Skin of body (tissue), 2 donors: Measurements from ENCODE around the gene MUC4. TPM values are rescaled to one million over a fixed set of nuclear protein-coding genes. Genes with fewer than 3 reads are reported as not detected.

Experiments
- DNase-seq: peaks from one replicate; lab custom pipeline; 2025; lab: John Stamatoyannopoulos, UW
- total RNA-seq: library from RNA; depleted of rRNA; stranded (reverse); fragments of >200 nt; gene quantifications from one replicate; pipeline ENCODE4 v1.2.3, GENCODE V29; 2014

MUC4 gene, protein sequence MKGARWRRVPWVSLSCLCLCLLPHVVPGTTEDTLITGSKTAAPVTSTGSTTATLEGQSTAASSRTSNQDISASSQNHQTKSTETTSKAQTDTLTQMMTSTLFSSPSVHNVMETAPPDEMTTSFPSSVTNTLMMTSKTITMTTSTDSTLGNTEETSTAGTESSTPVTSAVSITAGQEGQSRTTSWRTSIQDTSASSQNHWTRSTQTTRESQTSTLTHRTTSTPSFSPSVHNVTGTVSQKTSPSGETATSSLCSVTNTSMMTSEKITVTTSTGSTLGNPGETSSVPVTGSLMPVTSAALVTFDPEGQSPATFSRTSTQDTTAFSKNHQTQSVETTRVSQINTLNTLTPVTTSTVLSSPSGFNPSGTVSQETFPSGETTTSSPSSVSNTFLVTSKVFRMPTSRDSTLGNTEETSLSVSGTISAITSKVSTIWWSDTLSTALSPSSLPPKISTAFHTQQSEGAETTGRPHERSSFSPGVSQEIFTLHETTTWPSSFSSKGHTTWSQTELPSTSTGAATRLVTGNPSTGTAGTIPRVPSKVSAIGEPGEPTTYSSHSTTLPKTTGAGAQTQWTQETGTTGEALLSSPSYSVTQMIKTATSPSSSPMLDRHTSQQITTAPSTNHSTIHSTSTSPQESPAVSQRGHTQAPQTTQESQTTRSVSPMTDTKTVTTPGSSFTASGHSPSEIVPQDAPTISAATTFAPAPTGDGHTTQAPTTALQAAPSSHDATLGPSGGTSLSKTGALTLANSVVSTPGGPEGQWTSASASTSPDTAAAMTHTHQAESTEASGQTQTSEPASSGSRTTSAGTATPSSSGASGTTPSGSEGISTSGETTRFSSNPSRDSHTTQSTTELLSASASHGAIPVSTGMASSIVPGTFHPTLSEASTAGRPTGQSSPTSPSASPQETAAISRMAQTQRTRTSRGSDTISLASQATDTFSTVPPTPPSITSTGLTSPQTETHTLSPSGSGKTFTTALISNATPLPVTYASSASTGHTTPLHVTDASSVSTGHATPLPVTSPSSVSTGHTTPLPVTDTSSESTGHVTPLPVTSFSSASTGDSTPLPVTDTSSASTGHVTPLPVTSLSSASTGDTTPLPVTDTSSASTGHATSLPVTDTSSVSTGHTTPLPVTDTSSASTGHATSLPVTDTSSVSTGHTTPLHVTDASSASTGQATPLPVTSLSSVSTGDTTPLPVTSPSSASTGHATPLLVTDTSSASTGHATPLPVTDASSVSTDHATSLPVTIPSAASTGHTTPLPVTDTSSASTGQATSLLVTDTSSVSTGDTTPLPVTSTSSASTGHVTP (N-terminal part only)
- total RNA-seq, result 0.30 TPM

DNA sequence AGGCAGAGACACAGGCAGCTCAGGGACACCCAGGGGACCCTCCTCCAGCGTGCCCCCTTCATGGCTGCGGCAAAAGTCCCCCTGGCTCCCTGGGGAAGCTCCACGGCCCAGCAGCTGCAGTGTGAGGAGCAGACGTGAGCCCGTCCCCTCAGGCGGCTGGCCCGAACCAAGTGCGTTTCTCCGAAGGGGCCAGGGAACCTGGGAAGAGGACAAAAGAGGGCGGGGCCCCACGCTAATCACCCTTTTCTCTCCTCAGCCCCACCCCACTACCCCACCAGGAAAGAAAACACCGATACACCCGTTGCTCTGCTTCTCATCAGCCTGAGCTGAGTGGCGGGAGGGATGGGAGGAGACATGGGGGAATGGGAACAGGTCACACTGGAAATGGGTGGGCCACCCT lies at the start of gene MUC4:
TSS of gene MUC4 (minus strand) at position 174 of the 400 bp plus-strand sequence. CDS start at position 62, 112 bp downstream.
- no peak for DNase-seq

GRCh38 chr3:195860456-195860855 lies 48.7 kb upstream of the MUC4 start:
- DNase-seq, result no peak

DNA sequence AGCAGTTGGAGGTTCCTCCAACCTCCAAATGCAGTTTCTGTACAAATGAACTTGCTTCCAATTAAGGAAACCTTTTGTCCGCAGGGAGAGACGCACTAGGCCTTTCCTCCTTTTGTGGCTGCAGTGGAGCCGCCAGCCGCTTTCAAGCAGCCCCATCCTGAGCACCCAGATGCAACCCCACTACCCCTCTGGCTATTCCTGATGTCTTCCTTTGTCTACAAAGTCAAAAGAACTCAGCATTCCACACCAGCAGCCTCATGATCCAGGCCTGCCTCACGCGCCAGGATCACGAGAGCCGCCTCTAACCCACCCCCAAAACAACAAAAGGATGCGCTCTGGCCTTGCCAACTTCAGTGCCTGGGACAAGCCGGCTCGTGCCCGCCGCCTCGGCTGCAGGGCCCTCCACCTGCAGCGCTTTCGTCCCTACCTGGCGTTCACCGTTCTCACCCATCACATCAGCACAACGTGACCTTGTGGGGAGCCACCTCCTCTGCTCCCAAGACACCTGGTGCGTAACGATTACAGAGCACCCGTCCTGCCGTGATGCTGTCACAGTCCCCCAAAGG lies 48.2 kb upstream of the MUC4 start:
- no peak for DNase-seq

GRCh38 chr3:195859061-195859845 lies 47.5 kb upstream of the MUC4 start:
- DNase-seq, result peak; percentile 39

DNA sequence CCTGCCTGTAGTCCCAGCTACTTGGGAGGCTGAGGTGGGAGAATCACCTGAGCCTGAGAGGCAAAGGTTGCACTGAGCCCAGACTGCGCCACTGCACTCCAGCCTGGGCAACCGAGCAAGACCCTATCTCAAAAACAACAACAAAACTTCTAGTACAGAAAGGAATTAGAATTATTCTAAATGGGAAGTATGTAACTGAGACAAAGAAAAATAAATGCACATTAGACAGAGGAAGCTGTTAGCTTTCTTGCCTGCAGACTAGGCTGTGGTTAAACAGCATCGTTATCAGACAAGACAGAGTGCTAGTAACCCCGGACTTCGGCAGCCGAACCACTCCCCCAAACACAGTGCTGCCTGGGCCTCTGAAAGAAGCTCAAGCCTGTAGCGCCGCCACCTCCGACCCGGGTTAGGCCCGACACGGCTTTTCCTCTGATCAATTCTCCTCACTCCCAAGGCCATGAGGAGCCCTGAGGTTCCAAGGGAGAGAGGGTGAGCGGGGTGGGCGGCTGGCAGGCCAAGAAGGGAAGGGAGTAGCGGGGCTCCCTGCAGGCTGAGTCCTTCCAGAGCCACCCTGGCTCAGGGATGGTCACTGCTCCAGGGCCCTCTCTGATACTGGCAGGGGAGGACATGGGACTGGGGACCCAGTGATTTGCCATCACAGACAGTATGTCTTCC lies 44.8 kb upstream of the MUC4 start:
- no peak for DNase-seq

GRCh38 chr3:195855471-195856409 lies 44.0 kb upstream of the MUC4 start:
- no peak for DNase-seq

DNA sequence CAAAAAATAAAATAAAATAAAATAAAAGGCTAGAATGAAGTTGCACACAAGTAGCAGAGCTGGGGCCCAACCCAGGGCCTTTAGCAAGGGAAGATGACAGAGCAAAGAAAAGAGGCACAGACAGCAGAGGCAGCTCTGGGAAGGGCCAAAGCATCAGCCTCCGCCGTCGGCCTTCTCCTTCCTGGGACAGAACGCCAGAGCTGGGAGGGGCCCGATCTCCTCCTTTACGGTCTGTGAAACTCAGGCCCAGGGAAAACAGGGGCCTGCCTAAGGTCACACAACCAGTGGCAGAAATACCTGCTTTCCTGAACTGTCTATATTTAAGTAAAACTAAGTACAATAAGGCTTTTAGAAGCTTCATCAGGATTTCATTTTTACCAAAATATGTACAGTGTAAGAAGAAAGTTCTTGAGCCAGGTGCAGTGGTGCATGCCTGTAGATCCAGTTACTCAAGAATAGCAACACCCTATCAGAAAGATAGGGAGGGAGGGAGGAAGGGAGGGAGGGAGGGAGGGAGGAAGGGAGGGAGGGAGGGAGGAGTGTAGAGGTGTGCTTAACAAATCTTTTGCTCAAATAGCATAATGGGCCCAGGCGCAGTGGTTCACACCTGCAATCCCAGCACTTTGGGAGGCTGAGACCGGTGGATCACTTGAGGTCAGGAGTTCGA lies 43.0 kb upstream of the MUC4 start:
- no peak for DNase-seq

- DNase-seq, result no peak
Observed at GRCh38 chr3:195853996-195854395, 42.3 kb upstream of the MUC4 start.

- DNase-seq, result no peak
Observed at GRCh38 chr3:195853036-195853435, 41.3 kb upstream of the MUC4 start.

DNA sequence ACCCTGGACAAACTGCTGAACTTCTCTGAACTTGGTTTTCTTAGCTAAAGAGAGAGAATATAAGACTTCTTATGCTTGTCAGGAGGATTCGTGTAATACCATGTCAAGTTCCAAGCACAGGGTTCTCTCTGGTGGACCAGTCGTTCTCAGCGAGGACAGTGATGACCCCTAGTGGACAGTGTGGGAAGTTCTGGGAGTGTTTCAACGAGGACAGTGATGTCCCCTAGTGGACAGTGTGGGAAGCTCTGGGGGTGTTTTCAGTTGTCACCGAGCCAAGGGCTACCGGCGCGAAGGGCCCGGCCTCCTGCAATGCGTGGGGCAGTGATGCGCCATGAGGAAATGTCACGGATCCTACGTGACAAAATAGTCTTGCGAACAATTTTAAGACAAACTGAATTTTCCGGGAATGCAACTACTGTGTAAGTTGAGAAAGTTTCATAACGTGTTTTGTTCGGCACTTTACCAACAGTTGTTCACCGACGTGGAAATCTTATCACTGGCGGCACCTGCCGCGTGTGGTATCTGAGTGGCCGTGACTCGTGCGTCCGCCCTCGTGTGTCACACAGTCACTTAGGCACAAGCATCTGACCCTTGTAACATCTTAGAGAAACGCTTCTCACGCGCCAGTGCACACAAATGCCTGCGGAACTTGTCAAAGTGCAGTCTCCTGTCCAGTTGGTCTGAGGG lies 39.3 kb upstream of the MUC4 start:
- DNase-seq, result peak; percentile 92

- no peak for DNase-seq
Observed at GRCh38 chr3:195849322-195850074, 37.8 kb upstream of the MUC4 start.

- no peak for DNase-seq
Observed at GRCh38 chr3:195847055-195847950, 35.6 kb upstream of the MUC4 start.

GRCh38 chr3:195845483-195845882 lies 33.8 kb upstream of the MUC4 start:
- DNase-seq, result no peak

- no peak for DNase-seq
Observed at GRCh38 chr3:195844671-195845218, 33.0 kb upstream of the MUC4 start.

DNA sequence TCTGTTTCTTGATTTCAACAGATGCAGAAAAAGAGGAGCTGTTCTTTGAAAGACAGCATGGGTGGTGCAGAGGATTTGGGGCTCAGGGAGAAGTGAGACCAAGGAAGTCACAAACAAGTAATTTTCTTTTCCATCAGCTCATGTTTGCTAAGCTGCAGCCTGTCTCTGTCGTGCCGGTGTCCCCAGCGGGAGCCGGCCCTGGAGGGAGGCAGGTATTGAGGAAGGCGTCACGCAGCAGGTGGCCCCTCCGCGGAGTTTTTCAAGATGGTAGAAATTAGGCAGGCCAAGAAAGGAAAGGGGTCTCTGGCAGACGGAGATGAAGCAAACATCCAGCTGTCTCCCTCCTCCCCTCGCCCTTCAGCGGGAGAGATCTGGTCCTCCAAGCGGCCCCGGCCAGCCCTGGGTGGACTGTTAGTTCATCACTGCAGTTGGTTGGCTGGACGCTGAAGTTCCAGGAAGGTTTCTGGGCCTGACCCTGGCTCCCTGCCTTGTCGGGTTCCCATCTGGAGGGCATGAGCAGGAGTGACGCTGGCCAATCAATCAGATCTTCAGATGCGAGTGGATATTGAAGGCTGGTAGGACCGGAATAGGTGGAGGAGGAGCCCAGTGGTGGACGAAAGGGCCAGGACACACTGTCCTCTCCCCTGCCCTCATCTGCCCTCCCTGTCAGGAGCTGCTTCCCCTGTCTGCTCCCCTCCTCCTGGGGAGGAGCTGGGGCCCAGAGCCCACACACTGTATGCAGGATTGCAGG lies 27.7 kb upstream of the MUC4 start:
- no peak for DNase-seq
